KBM-7 (cell line): Measurements from ENCODE around the gene DTX2.
"Not testable (repeated sequence)": the region's sequence is repeated elsewhere in the genome, so short reads cannot be mapped to it uniquely, and the experiment has no call there.

Experiments used
- DNase-seq: peaks from one replicate; pipeline ENCODE4 v3.0.0-alpha.2; 2015
- in situ Hi-C: fragments of 300-500 bp; cut with MboI; formaldehyde crosslinking; loops from 2 replicates; pipeline ENCODE4 v1.14.3; 2020; ENCODE audit warnings: low sequenced_read_pairs, low pct_unique_long_range_greater_than_20kb, mixed read lengths

The DTX2 gene

GRCh38 chr7:76441792-76442191 lies 19.7 kb upstream of the DTX2 start:
- DNase-seq, in situ Hi-C loops: not testable (repeated sequence)

- DNase-seq, in situ Hi-C loops: not testable (repeated sequence)
Measured at GRCh38 chr7:76442664-76443446, 18.7 kb upstream of the DTX2 start.

- DNase-seq, in situ Hi-C loops: not testable (repeated sequence)
Measured at GRCh38 chr7:76443846-76444245, 17.7 kb upstream of the DTX2 start.

GRCh38 chr7:76445577-76446008 lies 15.9 kb upstream of the DTX2 start:
- in situ Hi-C loops: not testable (repeated sequence)
- DNase-seq: peak; percentile 89

- in situ Hi-C loops, DNase-seq: not testable (repeated sequence)
Measured at GRCh38 chr7:76457017-76457416, 4.5 kb upstream of the DTX2 start.

- DNase-seq, in situ Hi-C loops: not testable (repeated sequence)
Measured at GRCh38 chr7:76458504-76458903, 3.0 kb upstream of the DTX2 start.

- in situ Hi-C loops, DNase-seq: not testable (repeated sequence)
Measured at GRCh38 chr7:76460767-76461166, 742 bp upstream of the DTX2 start.

GRCh38 chr7:76462271-76462882 lies 868 bp downstream of the DTX2 start:
- DNase-seq, in situ Hi-C loops: not testable (repeated sequence)

GRCh38 chr7:76464959-76465358 lies 3.5 kb downstream of the DTX2 start:
- DNase-seq, in situ Hi-C loops: not testable (repeated sequence)

- DNase-seq, in situ Hi-C loops: not testable (repeated sequence)
Measured at GRCh38 chr7:76465950-76466349, 4.4 kb downstream of the DTX2 start.

GRCh38 chr7:76467743-76468404 lies 6.4 kb downstream of the DTX2 start:
- in situ Hi-C loops, DNase-seq: not testable (repeated sequence)

GRCh38 chr7:76471556-76472221 lies 10.2 kb downstream of the DTX2 start:
- DNase-seq, in situ Hi-C loops: not testable (repeated sequence)

GRCh38 chr7:76473097-76473496 lies 11.6 kb downstream of the DTX2 start:
- DNase-seq, in situ Hi-C loops: not testable (repeated sequence)

- DNase-seq, in situ Hi-C loops: not testable (repeated sequence)
Measured at GRCh38 chr7:76476280-76476679, 14.8 kb downstream of the DTX2 start.

GRCh38 chr7:76476742-76477474 lies 15.4 kb downstream of the DTX2 start:
- in situ Hi-C loops, DNase-seq: not testable (repeated sequence)

- DNase-seq, in situ Hi-C loops: not testable (repeated sequence)
Measured at GRCh38 chr7:76479628-76480027, 18.1 kb downstream of the DTX2 start.

GRCh38 chr7:76480403-76481253 lies 19.1 kb downstream of the DTX2 start:
- in situ Hi-C loops, DNase-seq: not testable (repeated sequence)

GRCh38 chr7:76482660-76483059 lies 21.2 kb downstream of the DTX2 start:
- DNase-seq, in situ Hi-C loops: not testable (repeated sequence)
